HG03039 (cell line): ENCODE data around the gene SCN8A.

Source experiments
- ATAC-seq: cut with Tn5 transposase; IDR thresholded peaks from one replicate; pipeline ENCODE4 v1.9.1; 2021; ENCODE audit warnings: mild to moderate bottlenecking, moderate library complexity; ENCODE audit not compliant: unreplicated experiment

Gene SCN8A

GRCh38 chr12:51847643-51848325, 256.8 kb downstream of the SCN8A start:
- no peak for ATAC-seq

GRCh38 chr12:51848326-51848727, 257.3 kb downstream of the SCN8A start, which contains the start of gene FIGNL2:
Gene FIGNL2, minus strand, starts transcription at chr12:51848718. Its CDS starts 26,305 bp downstream, at chr12:51822413.
- no peak for ATAC-seq

GRCh38 chr12:51848841-51849735, 258.1 kb downstream of the SCN8A start:
- ATAC-seq, result no peak

DNA sequence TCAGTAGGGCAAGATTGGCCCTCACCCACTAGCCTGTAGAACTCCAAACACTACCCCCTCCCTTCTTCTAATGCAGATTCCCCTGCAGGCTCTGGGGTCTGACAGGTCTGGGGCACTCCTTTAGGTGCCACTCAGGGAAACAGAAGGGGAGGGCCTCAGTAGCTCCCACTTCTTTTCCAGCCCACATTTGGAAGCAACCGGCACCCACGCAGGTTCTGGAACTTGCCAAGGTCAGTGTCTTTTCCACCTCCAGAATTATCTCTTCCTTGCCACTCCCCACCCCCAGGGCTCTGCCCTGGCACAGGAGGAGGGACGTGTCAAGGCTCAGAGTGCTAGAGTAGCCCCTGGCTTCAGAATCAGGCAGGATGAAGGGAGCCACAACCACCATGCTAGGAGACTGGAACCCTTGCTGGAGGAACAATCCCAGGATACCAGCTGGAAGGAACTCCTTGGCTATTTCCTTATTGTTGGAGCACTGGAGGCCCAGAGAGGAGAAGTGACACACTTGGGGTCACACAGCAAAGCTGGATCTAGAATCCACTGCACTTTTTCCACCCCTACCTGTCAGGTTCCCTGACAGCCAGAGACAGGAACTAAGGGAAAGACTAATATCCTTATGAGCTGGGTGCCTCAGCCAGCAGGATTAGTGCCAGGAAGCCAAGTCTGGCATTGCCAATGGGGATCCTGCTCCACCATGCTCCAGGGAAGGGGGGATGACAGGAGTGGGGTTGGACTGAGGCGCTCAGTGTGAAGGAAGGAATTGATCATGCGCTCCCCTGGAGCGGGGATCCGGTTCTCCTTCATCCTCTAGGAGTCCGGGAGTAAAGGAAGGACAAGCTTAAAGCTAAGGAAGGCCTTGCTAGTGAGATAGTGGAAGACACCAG, 259.3 kb downstream of the SCN8A start:
- no peak for ATAC-seq

DNA sequence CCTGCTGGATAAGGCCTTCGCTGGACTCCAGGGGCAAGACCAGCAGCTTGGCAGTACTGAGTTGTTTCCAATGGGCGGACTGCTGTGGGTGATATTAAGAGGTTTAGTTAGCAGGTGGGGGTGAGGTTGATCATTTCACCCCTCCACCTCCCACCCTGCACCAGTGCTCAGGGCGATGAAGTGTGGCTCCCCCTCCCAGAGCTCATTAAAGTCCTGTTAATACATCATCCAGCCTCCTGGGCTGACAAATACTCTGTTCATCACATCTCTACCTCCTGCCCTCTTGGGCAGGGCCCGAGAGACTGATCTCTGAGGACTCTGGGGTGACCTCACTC, 259.9 kb downstream of the SCN8A start:
- no peak for ATAC-seq

DNA sequence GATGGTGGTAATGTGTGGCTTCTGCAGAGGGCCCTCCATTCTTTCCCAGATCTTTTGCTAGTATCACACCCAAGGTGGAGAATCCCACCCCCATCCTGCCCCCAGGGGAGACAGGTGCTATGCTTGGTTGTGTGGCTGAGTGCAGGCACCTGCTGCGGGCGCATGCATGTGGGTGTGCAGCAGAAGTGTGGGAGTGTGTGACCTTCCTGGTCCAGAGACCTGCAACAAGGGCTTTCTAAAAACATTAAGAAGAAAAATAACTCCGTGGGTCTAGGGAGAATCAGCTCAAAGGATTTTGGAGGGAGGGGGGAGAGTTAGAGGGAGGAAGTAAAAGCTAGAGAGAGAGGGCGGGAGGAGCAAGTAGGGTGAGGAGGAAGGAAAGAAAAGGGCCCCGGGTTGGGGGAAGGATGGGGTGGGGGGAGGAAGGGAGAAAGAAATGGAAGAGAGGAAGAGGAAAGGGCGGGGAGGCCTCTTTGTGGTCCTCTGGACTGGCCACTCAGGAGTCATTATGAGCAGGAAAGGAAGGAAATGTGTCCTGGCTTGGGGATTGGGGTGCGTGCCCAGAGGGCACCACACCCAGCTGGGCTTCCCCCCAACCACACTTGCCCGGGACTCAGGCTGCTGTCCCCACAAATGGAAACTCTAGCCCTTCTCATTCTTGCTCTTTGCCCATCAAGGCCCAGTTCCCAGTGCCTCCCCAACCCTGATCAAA, 260.5 kb downstream of the SCN8A start:
- ATAC-seq, result no peak

DNA sequence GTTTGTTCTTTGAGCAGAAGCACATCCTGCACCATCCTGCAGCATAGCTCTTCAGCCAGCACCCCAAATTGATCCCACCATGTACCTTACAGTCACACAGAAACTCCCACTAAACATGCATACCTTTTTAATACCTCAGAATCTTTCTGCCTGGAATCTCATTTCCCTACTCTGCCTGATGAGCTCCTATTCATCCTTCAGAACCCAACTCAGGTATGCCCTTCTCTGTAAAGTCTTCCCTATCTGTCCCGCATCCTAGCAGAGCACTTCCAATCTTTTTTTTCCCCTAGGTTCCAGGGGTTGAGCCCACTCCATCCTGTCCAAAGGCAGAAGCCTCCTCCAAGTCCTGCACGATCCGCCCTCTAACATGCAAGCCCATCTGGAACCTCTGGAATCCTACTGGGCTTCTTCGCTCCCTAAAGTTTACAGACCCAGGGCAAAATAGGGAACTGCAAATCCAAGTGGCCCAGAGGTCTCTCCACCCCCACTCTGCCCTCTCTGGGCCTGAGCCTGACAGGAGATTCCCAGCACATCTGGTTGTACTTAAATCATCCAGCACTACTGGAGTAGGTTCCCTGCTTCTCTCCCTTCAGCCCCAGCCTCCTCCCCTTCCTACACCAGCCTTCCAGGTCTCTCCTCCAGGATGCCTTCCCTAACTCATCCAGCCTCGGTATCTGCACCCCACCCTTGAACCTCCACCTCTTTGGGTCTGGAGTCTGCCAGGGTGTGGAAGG, 261.5 kb downstream of the SCN8A start:
- no peak for ATAC-seq

DNA sequence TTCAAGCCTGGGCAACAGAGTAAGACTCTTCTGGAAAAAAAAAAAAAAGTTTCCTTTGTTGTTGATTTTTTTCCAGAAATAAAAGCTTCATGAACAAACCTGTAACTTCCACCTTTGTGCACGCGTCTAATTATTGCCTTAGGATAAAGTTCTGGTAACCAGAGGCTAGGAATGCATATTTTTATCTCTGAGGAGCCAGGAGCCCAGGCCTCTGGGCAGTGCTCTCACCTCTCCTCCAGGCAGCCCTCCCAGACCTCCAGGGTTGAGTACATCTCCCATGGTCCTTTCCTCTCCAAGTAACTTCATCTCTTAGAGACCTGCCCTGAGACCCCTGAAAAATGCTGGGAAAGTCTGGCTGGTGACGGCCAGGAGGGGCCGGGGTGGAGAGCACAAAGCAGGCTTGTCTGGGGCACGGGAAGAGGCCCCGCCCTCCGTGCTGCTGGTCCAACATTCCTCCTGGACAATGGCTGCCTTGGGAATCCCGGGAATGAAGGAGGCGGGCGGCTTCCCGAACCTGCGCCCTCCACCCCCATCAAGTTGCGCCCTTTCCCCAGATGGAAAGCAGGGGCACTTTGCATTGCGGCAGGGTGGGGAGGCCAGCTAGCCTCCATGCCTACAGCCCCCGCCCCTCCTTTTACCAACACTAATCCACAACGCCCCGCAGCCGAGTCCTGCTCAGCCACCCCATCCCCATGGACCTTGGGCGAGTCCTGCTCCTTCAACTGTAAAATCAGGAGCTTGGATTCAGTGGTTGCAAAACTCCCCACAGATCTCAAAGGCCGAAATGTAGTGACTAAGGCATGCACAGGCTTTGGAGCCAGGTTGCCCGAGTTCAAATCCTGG, 264.8 kb downstream of the SCN8A start:
- ATAC-seq, result no peak

GRCh38 chr12:51860986-51861385, 270.0 kb downstream of the SCN8A start:
- ATAC-seq, result no peak
